Muscle of back (tissue), 11 donors: ENCODE measurements around the gene CAPN2. TPM values are rescaled to one million over a fixed set of nuclear protein-coding genes. Genes with fewer than 3 reads are reported as not detected.

Experiments used
- DNase-seq, 3 donors: peaks; one replicate each; pipeline versions ENCODE4 v3.0.0 to v3.0.0-alpha.2; 2013
- polyA plus RNA-seq, 10 donors: library from polyadenylated mRNA; unstranded; fragments of 120-200 nt; gene quantifications; one replicate each; pipeline ENCODE4 v1.2.1, GENCODE V29; 2013; ENCODE audit not compliant: insufficient read length in 10 of 10

Gene CAPN2
- polyA plus RNA-seq, 10 donors = 68.6 to 116 (median 103) TPM

- DNase-seq = no peak
Measured at GRCh38 chr1:223756806-223757700, 44.7 kb downstream of the CAPN2 start.

- no peak for DNase-seq
Measured at GRCh38 chr1:223758734-223759133, 46.4 kb downstream of the CAPN2 start.

- no peak for DNase-seq
Measured at GRCh38 chr1:223759273-223759672, 46.9 kb downstream of the CAPN2 start.

- no peak for DNase-seq
Measured at GRCh38 chr1:223760833-223761232, 48.5 kb downstream of the CAPN2 start.

GRCh38 chr1:223761411-223761810 is 49.1 kb downstream of the CAPN2 start:
- no peak for DNase-seq

- DNase-seq = no peak
Measured at GRCh38 chr1:223763251-223763650, 50.9 kb downstream of the CAPN2 start.

- no peak for DNase-seq
Measured at GRCh38 chr1:223763881-223764280, 51.5 kb downstream of the CAPN2 start.

- peak in 2 of 3 donors; percentile 47 to 72 for DNase-seq
Measured at GRCh38 chr1:223765036-223765718, 52.8 kb downstream of the CAPN2 start.

- DNase-seq = peak in 1 of 3 donors; percentile 34
Measured at GRCh38 chr1:223765719-223766340, 53.5 kb downstream of the CAPN2 start.

GRCh38 chr1:223770621-223771315 is 58.4 kb downstream of the CAPN2 start:
- DNase-seq = no peak

- DNase-seq = peak in 1 of 3 donors; percentile 38
Measured at GRCh38 chr1:223771469-223771813, 59.1 kb downstream of the CAPN2 start.

- peak; percentile 67 to 81 (median 69) for DNase-seq
Measured at GRCh38 chr1:223771814-223772770, 59.8 kb downstream of the CAPN2 start.

GRCh38 chr1:223772771-223773160 is 60.4 kb downstream of the CAPN2 start:
- no peak for DNase-seq

- DNase-seq = no peak
Measured at GRCh38 chr1:223774134-223774814, 61.9 kb downstream of the CAPN2 start.

GRCh38 chr1:223775054-223775453 is 62.7 kb downstream of the CAPN2 start:
- peak; percentile 47 to 77 (median 47) for DNase-seq

GRCh38 chr1:223775711-223776074 is 63.4 kb downstream of the CAPN2 start:
- no peak for DNase-seq

GRCh38 chr1:223776075-223776814 is 63.9 kb downstream of the CAPN2 start:
- no peak for DNase-seq

GRCh38 chr1:223776826-223777454 is 64.6 kb downstream of the CAPN2 start:
- peak in 1 of 3 donors; percentile 51 for DNase-seq

- no peak for DNase-seq
Measured at GRCh38 chr1:223780318-223780717, 68.0 kb downstream of the CAPN2 start.
